ENCODE measurements around the gene DCDC1. TPM values are rescaled to one million over a fixed set of nuclear protein-coding genes. Genes with fewer than 3 reads are reported as not detected.

Gene DCDC1
- total RNA-seq, 1 experiment from 2014 or later, result 0.58 TPM

DNA sequence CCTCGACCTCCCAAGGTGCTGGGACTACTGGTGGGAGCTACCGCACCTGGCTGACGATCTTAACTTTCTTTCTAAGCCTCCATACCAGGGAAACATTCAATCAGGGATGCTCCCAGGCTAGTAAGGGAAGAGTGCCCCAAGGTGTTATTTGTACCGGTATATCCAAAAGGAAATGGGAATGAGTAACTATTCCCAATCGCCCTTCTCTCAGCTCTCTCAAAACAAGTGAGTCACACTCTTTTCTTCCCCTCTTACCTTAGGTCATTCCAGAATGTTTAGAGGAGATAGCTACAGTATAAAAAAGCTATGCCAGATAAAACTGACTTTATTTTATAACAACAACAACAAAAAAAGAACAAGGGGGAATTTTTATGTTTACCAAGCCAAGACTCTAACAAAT lies 13.7 kb downstream of the DCDC1 start:
- no TSS peak for BruUV-seq (replicated peaks)
- Histone ChIP-seq H3K27me3 (replicated peaks; ENCODE audit: insufficient read depth, low read depth, low read length, poor library complexity) (peaks cover 58% of the 10 kb centered on the region), H3K36me3 (ENCODE audit: insufficient read depth, low read length, poor library complexity, severe bottlenecking) (no peaks in the 10 kb centered on the region), H3K4me3 (ENCODE audit: low read depth, low read length, poor library complexity, severe bottlenecking) (no peak overlapping the region), H3K4me1 (ENCODE audit: insufficient read depth, low read length, poor library complexity, severe bottlenecking) (no peaks in the 10 kb centered on the region), H3K27ac (ENCODE audit: low read depth, low read length, poor library complexity, severe bottlenecking) (no peak overlapping the region), H3K9me3 (ENCODE audit: low read depth, low read length, poor library complexity, severe bottlenecking) (no peaks in the 10 kb centered on the region)
- intact Hi-C loops (cut with micrococcal nuclease; ENCODE audit: unreplicated experiment), result no loop called here
- TF ChIP-seq EZH2 (IDR thresholded peaks at IDR 0.05; ENCODE audit: borderline replicate concordance, low read depth, low read length, poor library complexity, severe bottlenecking), result no peak
- TF ChIP-seq, protein P1, sequence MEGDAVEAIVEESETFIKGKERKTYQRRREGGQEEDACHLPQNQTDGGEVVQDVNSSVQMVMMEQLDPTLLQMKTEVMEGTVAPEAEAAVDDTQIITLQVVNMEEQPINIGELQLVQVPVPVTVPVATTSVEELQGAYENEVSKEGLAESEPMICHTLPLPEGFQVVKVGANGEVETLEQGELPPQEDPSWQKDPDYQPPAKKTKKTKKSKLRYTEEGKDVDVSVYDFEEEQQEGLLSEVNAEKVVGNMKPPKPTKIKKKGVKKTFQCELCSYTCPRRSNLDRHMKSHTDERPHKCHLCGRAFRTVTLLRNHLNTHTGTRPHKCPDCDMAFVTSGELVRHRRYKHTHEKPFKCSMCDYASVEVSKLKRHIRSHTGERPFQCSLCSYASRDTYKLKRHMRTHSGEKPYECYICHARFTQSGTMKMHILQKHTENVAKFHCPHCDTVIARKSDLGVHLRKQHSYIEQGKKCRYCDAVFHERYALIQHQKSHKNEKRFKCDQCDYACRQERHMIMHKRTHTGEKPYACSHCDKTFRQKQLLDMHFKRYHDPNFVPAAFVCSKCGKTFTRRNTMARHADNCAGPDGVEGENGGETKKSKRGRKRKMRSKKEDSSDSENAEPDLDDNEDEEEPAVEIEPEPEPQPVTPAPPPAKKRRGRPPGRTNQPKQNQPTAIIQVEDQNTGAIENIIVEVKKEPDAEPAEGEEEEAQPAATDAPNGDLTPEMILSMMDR (conservative IDR thresholded peaks at IDR 0.05; ENCODE audit: low read depth, low read length), result no peak
- no peak for DNase-seq (ENCODE audit: low spot score)
- ChIA-PET CTCF (interaction anchor here (0.5 kb wide), 1 partner anchor 16 kb away, joined by 3 read pairs; no protein-coding TSS in a partner anchor), POLR2A (ENCODE audit: low non-redundant PET) (interaction anchor here (0.5 kb wide), 1 partner anchor 659 kb away, joined by 3 read pairs; no protein-coding TSS in a partner anchor)

DNA sequence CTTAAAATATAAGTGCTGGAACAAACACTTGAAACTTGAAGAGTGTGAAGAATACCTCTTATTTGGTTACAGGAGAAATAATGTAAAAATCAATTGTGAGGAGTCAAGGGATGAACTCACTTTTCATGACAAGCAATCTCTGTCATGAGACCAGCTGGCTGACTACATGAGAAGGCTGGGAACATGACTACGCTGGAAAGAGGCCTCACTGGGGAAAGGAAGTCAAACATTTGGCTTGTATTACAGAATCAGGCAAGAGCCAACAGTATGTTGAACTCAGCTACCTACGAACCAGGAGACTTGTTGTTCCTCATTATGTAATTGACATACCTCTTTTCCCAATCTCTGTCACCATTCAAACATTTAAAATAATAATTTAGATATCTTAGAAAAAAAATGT lies 14.4 kb downstream of the DCDC1 start:
- Histone ChIP-seq H3K4me3 (ENCODE audit: low read depth, low read length, poor library complexity, severe bottlenecking) (no peak overlapping the region), H3K27me3 (replicated peaks; ENCODE audit: insufficient read depth, low read depth, low read length, poor library complexity) (peaks cover 58% of the 10 kb centered on the region), H3K4me1 (ENCODE audit: insufficient read depth, low read length, poor library complexity, severe bottlenecking) (no peaks in the 10 kb centered on the region), H3K9me3 (ENCODE audit: low read depth, low read length, poor library complexity, severe bottlenecking) (no peaks in the 10 kb centered on the region), H3K27ac (ENCODE audit: low read depth, low read length, poor library complexity, severe bottlenecking) (no peak overlapping the region), H3K36me3 (ENCODE audit: insufficient read depth, low read length, poor library complexity, severe bottlenecking) (no peaks in the 10 kb centered on the region)
- no peak for DNase-seq (ENCODE audit: low spot score)
- intact Hi-C loops (cut with micrococcal nuclease; ENCODE audit: unreplicated experiment), result no loop called here
- BruUV-seq (replicated peaks), result no TSS peak
- TF ChIP-seq, protein P1 (conservative IDR thresholded peaks at IDR 0.05; ENCODE audit: low read depth, low read length), result no peak
- no peak for TF ChIP-seq EZH2 (IDR thresholded peaks at IDR 0.05; ENCODE audit: borderline replicate concordance, low read depth, low read length, poor library complexity, severe bottlenecking)
- ChIA-PET CTCF (no interaction called here), POLR2A (ENCODE audit: low non-redundant PET) (no interaction called here)

DNA sequence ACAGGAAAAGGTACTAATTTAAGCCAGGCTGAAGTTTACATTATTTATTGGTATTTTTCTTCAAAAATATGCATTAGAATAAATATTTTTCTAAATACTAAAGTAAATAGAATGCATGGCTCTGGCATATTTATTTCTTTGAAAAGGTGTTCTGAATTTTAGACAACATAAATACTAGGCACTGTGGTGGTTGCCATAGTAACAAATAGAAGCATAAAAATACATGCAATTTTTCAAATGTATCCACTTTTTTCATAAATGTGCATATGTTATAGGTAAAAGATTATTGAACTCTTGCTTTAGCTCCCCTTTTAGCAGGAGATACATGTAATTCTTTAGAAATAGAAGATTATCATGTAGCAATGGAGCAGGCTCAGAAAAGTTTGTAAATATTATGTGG lies 18.4 kb downstream of the DCDC1 start:
- H3K4me1 ChIP-seq (ENCODE audit: insufficient read depth, low read length, poor library complexity, severe bottlenecking), result no peaks in the 10 kb centered on the region
- no TSS peak for BruUV-seq (replicated peaks)
- no peak overlapping the region for H3K4me3 ChIP-seq (ENCODE audit: low read depth, low read length, poor library complexity, severe bottlenecking)
- TF ChIP-seq EZH2 (IDR thresholded peaks at IDR 0.05; ENCODE audit: borderline replicate concordance, low read depth, low read length, poor library complexity, severe bottlenecking), result peak; percentile 6
- TF ChIP-seq, protein P1 (conservative IDR thresholded peaks at IDR 0.05; ENCODE audit: low read depth, low read length), result no peak
- H3K9me3 ChIP-seq (ENCODE audit: low read depth, low read length, poor library complexity, severe bottlenecking), result no peaks in the 10 kb centered on the region
- no peak for DNase-seq (ENCODE audit: low spot score)
- intact Hi-C loops (cut with micrococcal nuclease; ENCODE audit: unreplicated experiment), result no loop called here
- H3K27ac ChIP-seq (ENCODE audit: low read depth, low read length, poor library complexity, severe bottlenecking), result no peak overlapping the region
- ChIA-PET CTCF (no interaction called here), POLR2A (ENCODE audit: low non-redundant PET) (no interaction called here)
- peaks cover 93% of the 10 kb centered on the region for H3K27me3 ChIP-seq (replicated peaks; ENCODE audit: insufficient read depth, low read depth, low read length, poor library complexity)
- no peaks in the 10 kb centered on the region for H3K36me3 ChIP-seq (ENCODE audit: insufficient read depth, low read length, poor library complexity, severe bottlenecking)

Measured in A673 (cell line).